ENCODE data around the gene MS4A8.
"Not testable (repeated sequence)": the region's sequence is repeated elsewhere in the genome, so short reads cannot be mapped to it uniquely, and the experiment has no call there.

MS4A8 gene

GRCh38 chr11:60699284-60699691, at the start of gene MS4A8:
Gene MS4A8, plus strand, starts transcription at chr11:60699612. Its CDS starts 1,249 bp downstream, at chr11:60700861.
- no peak for DNase-seq (ENCODE audit: low spot score)

- no peak for DNase-seq (ENCODE audit: low spot score)
Observed at GRCh38 chr11:60657888-60658287, 41.5 kb upstream of the MS4A8 start.

GRCh38 chr11:60658409-60658808, 41.0 kb upstream of the MS4A8 start:
- no peak for DNase-seq (ENCODE audit: low spot score)

GRCh38 chr11:60672255-60672654, 27.2 kb upstream of the MS4A8 start:
- no peak for DNase-seq (ENCODE audit: low spot score)

GRCh38 chr11:60678231-60678630, 21.2 kb upstream of the MS4A8 start:
- DNase-seq (ENCODE audit: low spot score): not testable (repeated sequence)

- no peak for DNase-seq (ENCODE audit: low spot score)
Observed at GRCh38 chr11:60679879-60680278, 19.5 kb upstream of the MS4A8 start.

- no peak for DNase-seq (ENCODE audit: low spot score)
Observed at GRCh38 chr11:60680455-60681119, 18.8 kb upstream of the MS4A8 start.

- not testable (repeated sequence) for DNase-seq (ENCODE audit: low spot score)
Observed at GRCh38 chr11:60684541-60684848, 14.9 kb upstream of the MS4A8 start.

- no peak for DNase-seq (ENCODE audit: low spot score)
Observed at GRCh38 chr11:60691661-60692060, 7.8 kb upstream of the MS4A8 start.

GRCh38 chr11:60699936-60700335, 524 bp downstream of the MS4A8 start:
- DNase-seq (ENCODE audit: low spot score): no peak

- peak; percentile 19 for DNase-seq (ENCODE audit: low spot score)
Observed at GRCh38 chr11:60700689-60701468, 1.5 kb downstream of the MS4A8 start.

- DNase-seq (ENCODE audit: low spot score): no peak
Observed at GRCh38 chr11:60701469-60701818, 2.0 kb downstream of the MS4A8 start.

- no peak for DNase-seq (ENCODE audit: low spot score)
Observed at GRCh38 chr11:60703374-60703773, 4.0 kb downstream of the MS4A8 start.

GRCh38 chr11:60705895-60706294, 6.5 kb downstream of the MS4A8 start:
- DNase-seq (ENCODE audit: low spot score): no peak

GRCh38 chr11:60706931-60707330, 7.5 kb downstream of the MS4A8 start:
- no peak for DNase-seq (ENCODE audit: low spot score)

- DNase-seq (ENCODE audit: low spot score): no peak
Observed at GRCh38 chr11:60710482-60710881, 11.1 kb downstream of the MS4A8 start.

GRCh38 chr11:60711276-60711675, 11.9 kb downstream of the MS4A8 start:
- DNase-seq (ENCODE audit: low spot score): no peak

GRCh38 chr11:60713423-60713822, 14.0 kb downstream of the MS4A8 start:
- DNase-seq (ENCODE audit: low spot score): not testable (repeated sequence)

- DNase-seq (ENCODE audit: low spot score): peak; percentile 57
Observed at GRCh38 chr11:60717956-60718355, 18.5 kb downstream of the MS4A8 start.

GRCh38 chr11:60718524-60719316, 19.3 kb downstream of the MS4A8 start:
- peak; percentile 53 for DNase-seq (ENCODE audit: low spot score)

- DNase-seq (ENCODE audit: low spot score): no peak
Observed at GRCh38 chr11:60719391-60719790, 20.0 kb downstream of the MS4A8 start.

GRCh38 chr11:60720460-60720859, 21.0 kb downstream of the MS4A8 start:
- no peak for DNase-seq (ENCODE audit: low spot score)

- no peak for DNase-seq (ENCODE audit: low spot score)
Observed at GRCh38 chr11:60724420-60724819, 25.0 kb downstream of the MS4A8 start, which contains the start of gene MS4A18. Gene MS4A18, plus strand, starts transcription at chr11:60724720.
